OCI-LY3 (cell line): Measurements from ENCODE around the gene SLC7A11.

Experiments
- CTCF ChIP-seq: fragments of 200-600, 300-600 bp; sonication (generic); IDR thresholded peaks from 2 replicates; pipeline ENCODE4 v1.5.1; 2014; ENCODE audit warnings: antibody characterized with exemption, low read length, low read depth
- EZH2phosphoT487 ChIP-seq: fragments of 200-600 bp; shearing (Covaris generic); IDR thresholded peaks from 2 replicates; pipeline ENCODE4 v1.6.1; 2018; ENCODE audit warnings: antibody characterized with exemption, mixed run types, low read depth

GRCh38 chr4:138202686-138203085, 39.5 kb downstream of the SLC7A11 start:
- no peak for TF ChIP-seq CTCF
- TF ChIP-seq EZH2phosphoT487 = no peak
